WTC11 (cell line): ENCODE data around the gene MRPL19. TPM values are rescaled to one million over a fixed set of nuclear protein-coding genes. Genes with fewer than 3 reads are reported as not detected.

Source experiments
- ATAC-seq: fragments of 200-7000 bp; cut with Tn5 transposase; 2 replicates; pipeline ENCODE4 v1.10.0; 2021; ENCODE audit warnings: mild to moderate bottlenecking, moderate library complexity
- CTCF ChIA-PET: fragments of 300-600 bp; sonication (Branson Sonifier 250); formaldehyde crosslinking; loops from one replicate; lab custom pipeline; 2021; ENCODE audit warnings: antibody characterized with exemption; lab: Charles Lee
- POLR2A ChIA-PET: fragments of 350-600 bp; sonication (Branson Sonifier 250); formaldehyde crosslinking; loops from one replicate; lab custom pipeline; 2021; ENCODE audit warnings: antibody characterized with exemption; lab: Charles Lee
- DNase-seq: peaks from one replicate; pipeline ENCODE4 v3.0.0; 2021; ENCODE audit warnings: low spot score
- H3K27ac Mint-ChIP-seq: 2 replicates; pipeline ENCODE4 v1.8.0; 2021; ENCODE audit warnings: mixed read lengths
- H3K27me3 Mint-ChIP-seq: 2 replicates; pipeline ENCODE4 v1.8.0; 2021; ENCODE audit warnings: low read depth, mild to moderate bottlenecking, moderate library complexity, mixed read lengths
- H3K36me3 Mint-ChIP-seq: 2 replicates; pipeline ENCODE4 v1.8.0; 2021; ENCODE audit warnings: mixed read lengths
- H3K4me1 Mint-ChIP-seq: 2 replicates; pipeline ENCODE4 v1.8.0; 2022; ENCODE audit warnings: mixed read lengths
- H3K4me3 Mint-ChIP-seq: 2 replicates; pipeline ENCODE4 v1.8.0; 2021; ENCODE audit warnings: mild to moderate bottlenecking, moderate library complexity, mixed read lengths
- H3K9me3 Mint-ChIP-seq: 2 replicates; pipeline ENCODE4 v1.8.0; 2021; ENCODE audit warnings: mixed read lengths
- CREB1 ChIP-seq: sonication (generic); formaldehyde crosslinking; IDR thresholded peaks from 2 replicates; pipeline ENCODE4 v1.8.0; 2023; ENCODE audit warnings: mild to moderate bottlenecking, missing genetic modification reagents
- ESRRA ChIP-seq: sonication (generic); formaldehyde crosslinking; IDR thresholded peaks from 2 replicates; pipeline ENCODE4 v1.8.1; 2022; ENCODE audit warnings: mild to moderate bottlenecking, missing genetic modification reagents, borderline replicate concordance
- NFYB ChIP-seq: sonication (generic); formaldehyde crosslinking; conservative IDR thresholded peaks from 2 replicates; pipeline ENCODE4 v1.8.0; 2022; ENCODE audit warnings: low read depth, missing genetic modification reagents
- TEAD1 ChIP-seq: sonication (generic); formaldehyde crosslinking; IDR thresholded peaks from 2 replicates; pipeline ENCODE4 v1.8.0; 2022; ENCODE audit warnings: mild to moderate bottlenecking, missing genetic modification reagents
- ZBTB21 ChIP-seq: sonication (generic); formaldehyde crosslinking; IDR thresholded peaks from 2 replicates; pipeline ENCODE4 v1.8.1; 2023; ENCODE audit warnings: mild to moderate bottlenecking, missing genetic modification reagents, borderline replicate concordance
- ZNF416 ChIP-seq: fragments of 250-450 bp; sonication (Bioruptor Pico); IDR thresholded peaks from 2 replicates; pipeline ENCODE4 v1.9.0; 2021; ENCODE audit warnings: mild to moderate bottlenecking, inconsistent platforms
- total RNA-seq: library from RNA; stranded (reverse); gene quantifications from 3 replicates; pipeline ENCODE4 v1.2.3, GENCODE V29; 2021
- TF ChIP-seq, protein P1 (sequence below): sonication (generic); formaldehyde crosslinking; IDR thresholded peaks from 2 replicates; pipeline ENCODE4 v1.8.1; 2022; ENCODE audit warnings: mild to moderate bottlenecking, missing genetic modification reagents, moderate library complexity, borderline replicate concordance
- TF ChIP-seq, protein P2 (sequence below): fragments of 250-450 bp; sonication (Bioruptor Pico); IDR thresholded peaks from 2 replicates; pipeline ENCODE4 v1.9.0; 2021; ENCODE audit warnings: mild to moderate bottlenecking, borderline replicate concordance
- TF ChIP-seq, protein P3 (sequence below): sonication (generic); formaldehyde crosslinking; IDR thresholded peaks from 2 replicates; pipeline ENCODE4 v1.8.1; 2023; ENCODE audit warnings: mild to moderate bottlenecking, missing genetic modification reagents, moderate library complexity
- TF ChIP-seq, protein P4 (sequence below): sonication (generic); formaldehyde crosslinking; conservative IDR thresholded peaks from 2 replicates; pipeline ENCODE4 v1.8.1; 2023; ENCODE audit warnings: mild to moderate bottlenecking, low read depth, missing genetic modification reagents, moderate library complexity
- TF ChIP-seq, protein P5 (sequence below): sonication (generic); formaldehyde crosslinking; IDR thresholded peaks from 2 replicates; pipeline ENCODE4 v1.8.1; 2023; ENCODE audit warnings: mild to moderate bottlenecking, missing genetic modification reagents, borderline replicate concordance
- TF ChIP-seq, protein P6 (sequence below): sonication (generic); formaldehyde crosslinking; IDR thresholded peaks from 2 replicates; pipeline ENCODE4 v1.8.0; 2023; ENCODE audit warnings: missing genetic modification reagents

Gene MRPL19
- total RNA-seq, 1 experiment from 2014 or later = 65.8 TPM

DNA sequence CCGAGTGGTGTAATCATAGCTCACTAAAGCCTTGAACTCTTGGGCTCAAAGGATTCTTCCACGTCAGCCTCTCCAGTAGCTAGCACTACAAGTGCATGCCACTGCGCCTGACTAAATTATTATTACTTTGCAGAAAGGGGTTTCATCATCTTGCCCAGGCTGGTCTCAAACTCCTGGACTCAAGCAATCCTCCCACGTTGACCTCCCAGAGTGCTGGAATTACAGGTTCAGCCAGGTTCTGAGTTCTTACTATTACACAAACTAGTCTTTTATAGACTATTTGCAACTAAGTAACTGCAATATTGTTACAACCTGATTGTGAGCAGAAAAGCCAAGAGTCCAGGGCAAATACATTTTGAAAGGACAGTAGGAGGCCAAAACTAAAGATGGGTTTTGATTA is 35.9 kb upstream of the MRPL19 start (continued):
- TF ChIP-seq, protein P1, sequence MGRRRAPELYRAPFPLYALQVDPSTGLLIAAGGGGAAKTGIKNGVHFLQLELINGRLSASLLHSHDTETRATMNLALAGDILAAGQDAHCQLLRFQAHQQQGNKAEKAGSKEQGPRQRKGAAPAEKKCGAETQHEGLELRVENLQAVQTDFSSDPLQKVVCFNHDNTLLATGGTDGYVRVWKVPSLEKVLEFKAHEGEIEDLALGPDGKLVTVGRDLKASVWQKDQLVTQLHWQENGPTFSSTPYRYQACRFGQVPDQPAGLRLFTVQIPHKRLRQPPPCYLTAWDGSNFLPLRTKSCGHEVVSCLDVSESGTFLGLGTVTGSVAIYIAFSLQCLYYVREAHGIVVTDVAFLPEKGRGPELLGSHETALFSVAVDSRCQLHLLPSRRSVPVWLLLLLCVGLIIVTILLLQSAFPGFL = no peak

DNA sequence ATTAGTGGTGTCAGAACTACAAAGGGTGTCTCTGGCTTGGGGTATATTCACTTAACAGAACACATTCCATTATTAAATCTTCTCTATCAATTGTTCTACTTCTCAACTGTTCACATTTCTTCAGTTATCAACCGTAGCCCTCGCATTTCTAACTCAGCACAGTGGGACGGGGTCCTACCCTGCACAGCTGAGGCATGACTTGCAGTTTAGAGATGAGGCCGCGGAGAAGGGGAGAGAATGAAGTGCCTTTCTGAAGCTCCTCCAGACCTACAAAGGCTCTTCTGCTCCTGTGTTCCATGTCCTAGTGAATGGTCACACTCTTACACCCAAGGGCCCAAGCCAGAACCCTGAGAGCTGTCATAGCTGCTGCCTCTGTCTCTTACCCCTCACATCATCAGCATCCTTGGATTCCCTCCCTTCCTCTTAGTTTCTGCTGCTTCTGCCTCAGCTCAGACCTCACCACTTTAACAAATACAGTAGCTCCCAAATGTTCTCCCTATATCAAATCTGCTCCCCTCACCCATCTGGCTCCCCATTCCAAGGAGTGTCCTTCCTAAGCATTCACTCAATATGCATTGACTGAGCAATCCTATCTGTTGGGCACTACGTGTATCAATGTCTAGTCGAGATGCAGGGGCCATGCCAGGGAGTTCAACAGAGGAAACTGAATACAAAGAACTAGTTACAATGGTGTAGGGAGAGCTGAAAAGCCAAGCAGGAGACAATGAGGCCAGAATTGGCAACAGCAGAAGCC is 34.3 kb upstream of the MRPL19 start:
- ChIA-PET POLR2A (no interaction called here), CTCF (interaction anchor here (1.7 kb wide), 1 partner anchor 16 kb away, joined by 5 read pairs; no protein-coding TSS in a partner anchor)
- peaks cover 16% of the 10 kb centered on the region for H3K27me3 Mint-ChIP-seq
- H3K4me1 Mint-ChIP-seq = peaks cover 6% of the 10 kb centered on the region
- no peak overlapping the region for H3K4me3 Mint-ChIP-seq
- DNase-seq = no peak
- H3K27ac Mint-ChIP-seq = no peak overlapping the region
- no peak for ATAC-seq
- no peaks in the 10 kb centered on the region for H3K36me3 Mint-ChIP-seq
- TF ChIP-seq CREB1 (CRISPR knock-in tag) = no peak
- TF ChIP-seq, protein P2, sequence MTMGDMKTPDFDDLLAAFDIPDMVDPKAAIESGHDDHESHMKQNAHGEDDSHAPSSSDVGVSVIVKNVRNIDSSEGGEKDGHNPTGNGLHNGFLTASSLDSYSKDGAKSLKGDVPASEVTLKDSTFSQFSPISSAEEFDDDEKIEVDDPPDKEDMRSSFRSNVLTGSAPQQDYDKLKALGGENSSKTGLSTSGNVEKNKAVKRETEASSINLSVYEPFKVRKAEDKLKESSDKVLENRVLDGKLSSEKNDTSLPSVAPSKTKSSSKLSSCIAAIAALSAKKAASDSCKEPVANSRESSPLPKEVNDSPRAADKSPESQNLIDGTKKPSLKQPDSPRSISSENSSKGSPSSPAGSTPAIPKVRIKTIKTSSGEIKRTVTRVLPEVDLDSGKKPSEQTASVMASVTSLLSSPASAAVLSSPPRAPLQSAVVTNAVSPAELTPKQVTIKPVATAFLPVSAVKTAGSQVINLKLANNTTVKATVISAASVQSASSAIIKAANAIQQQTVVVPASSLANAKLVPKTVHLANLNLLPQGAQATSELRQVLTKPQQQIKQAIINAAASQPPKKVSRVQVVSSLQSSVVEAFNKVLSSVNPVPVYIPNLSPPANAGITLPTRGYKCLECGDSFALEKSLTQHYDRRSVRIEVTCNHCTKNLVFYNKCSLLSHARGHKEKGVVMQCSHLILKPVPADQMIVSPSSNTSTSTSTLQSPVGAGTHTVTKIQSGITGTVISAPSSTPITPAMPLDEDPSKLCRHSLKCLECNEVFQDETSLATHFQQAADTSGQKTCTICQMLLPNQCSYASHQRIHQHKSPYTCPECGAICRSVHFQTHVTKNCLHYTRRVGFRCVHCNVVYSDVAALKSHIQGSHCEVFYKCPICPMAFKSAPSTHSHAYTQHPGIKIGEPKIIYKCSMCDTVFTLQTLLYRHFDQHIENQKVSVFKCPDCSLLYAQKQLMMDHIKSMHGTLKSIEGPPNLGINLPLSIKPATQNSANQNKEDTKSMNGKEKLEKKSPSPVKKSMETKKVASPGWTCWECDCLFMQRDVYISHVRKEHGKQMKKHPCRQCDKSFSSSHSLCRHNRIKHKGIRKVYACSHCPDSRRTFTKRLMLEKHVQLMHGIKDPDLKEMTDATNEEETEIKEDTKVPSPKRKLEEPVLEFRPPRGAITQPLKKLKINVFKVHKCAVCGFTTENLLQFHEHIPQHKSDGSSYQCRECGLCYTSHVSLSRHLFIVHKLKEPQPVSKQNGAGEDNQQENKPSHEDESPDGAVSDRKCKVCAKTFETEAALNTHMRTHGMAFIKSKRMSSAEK (CRISPR knock-in tag) = no peak
- TF ChIP-seq NFYB (CRISPR knock-in tag) = no peak
- TF ChIP-seq, protein P3, sequence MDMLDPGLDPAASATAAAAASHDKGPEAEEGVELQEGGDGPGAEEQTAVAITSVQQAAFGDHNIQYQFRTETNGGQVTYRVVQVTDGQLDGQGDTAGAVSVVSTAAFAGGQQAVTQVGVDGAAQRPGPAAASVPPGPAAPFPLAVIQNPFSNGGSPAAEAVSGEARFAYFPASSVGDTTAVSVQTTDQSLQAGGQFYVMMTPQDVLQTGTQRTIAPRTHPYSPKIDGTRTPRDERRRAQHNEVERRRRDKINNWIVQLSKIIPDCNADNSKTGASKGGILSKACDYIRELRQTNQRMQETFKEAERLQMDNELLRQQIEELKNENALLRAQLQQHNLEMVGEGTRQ (CRISPR knock-in tag) = no peak
- H3K9me3 Mint-ChIP-seq = peaks cover 9% of the 10 kb centered on the region

DNA sequence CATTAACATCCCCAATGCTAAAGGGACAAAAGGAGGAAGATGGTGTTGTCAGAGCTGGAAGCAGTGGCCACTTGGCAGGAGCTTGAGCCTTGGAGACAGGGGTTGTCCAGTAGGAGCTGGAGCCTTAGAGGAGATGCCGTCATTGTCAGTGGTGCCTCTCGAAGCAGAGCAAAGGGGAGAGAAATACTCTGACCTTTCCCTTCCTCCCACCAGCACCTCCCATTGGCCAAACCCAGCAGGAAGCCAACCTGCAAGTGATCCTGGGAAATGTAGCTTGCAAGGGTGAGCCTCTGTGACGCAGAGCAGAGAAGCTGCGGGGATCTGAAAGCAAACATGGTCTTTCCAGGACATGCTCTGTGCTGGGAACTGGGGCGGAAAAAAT is 33.7 kb upstream of the MRPL19 start:
- peaks cover 15% of the 10 kb centered on the region for H3K9me3 Mint-ChIP-seq
- DNase-seq = no peak
- peaks cover 11% of the 10 kb centered on the region for H3K27me3 Mint-ChIP-seq
- ATAC-seq = no peak
- POLR2A ChIA-PET = no interaction called here
- CTCF ChIA-PET = interaction anchor here (1.7 kb wide), 1 partner anchor 15 kb away, joined by 5 read pairs; no protein-coding TSS in a partner anchor
- no peak overlapping the region for H3K27ac Mint-ChIP-seq
- no peaks in the 10 kb centered on the region for H3K36me3 Mint-ChIP-seq
- peaks cover 6% of the 10 kb centered on the region for H3K4me1 Mint-ChIP-seq
- no peak overlapping the region for H3K4me3 Mint-ChIP-seq
- TF ChIP-seq, protein P4, sequence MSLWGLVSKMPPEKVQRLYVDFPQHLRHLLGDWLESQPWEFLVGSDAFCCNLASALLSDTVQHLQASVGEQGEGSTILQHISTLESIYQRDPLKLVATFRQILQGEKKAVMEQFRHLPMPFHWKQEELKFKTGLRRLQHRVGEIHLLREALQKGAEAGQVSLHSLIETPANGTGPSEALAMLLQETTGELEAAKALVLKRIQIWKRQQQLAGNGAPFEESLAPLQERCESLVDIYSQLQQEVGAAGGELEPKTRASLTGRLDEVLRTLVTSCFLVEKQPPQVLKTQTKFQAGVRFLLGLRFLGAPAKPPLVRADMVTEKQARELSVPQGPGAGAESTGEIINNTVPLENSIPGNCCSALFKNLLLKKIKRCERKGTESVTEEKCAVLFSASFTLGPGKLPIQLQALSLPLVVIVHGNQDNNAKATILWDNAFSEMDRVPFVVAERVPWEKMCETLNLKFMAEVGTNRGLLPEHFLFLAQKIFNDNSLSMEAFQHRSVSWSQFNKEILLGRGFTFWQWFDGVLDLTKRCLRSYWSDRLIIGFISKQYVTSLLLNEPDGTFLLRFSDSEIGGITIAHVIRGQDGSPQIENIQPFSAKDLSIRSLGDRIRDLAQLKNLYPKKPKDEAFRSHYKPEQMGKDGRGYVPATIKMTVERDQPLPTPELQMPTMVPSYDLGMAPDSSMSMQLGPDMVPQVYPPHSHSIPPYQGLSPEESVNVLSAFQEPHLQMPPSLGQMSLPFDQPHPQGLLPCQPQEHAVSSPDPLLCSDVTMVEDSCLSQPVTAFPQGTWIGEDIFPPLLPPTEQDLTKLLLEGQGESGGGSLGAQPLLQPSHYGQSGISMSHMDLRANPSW (CRISPR knock-in tag) = no peak
- no peak for TF ChIP-seq ZBTB21
- TF ChIP-seq, protein P5, sequence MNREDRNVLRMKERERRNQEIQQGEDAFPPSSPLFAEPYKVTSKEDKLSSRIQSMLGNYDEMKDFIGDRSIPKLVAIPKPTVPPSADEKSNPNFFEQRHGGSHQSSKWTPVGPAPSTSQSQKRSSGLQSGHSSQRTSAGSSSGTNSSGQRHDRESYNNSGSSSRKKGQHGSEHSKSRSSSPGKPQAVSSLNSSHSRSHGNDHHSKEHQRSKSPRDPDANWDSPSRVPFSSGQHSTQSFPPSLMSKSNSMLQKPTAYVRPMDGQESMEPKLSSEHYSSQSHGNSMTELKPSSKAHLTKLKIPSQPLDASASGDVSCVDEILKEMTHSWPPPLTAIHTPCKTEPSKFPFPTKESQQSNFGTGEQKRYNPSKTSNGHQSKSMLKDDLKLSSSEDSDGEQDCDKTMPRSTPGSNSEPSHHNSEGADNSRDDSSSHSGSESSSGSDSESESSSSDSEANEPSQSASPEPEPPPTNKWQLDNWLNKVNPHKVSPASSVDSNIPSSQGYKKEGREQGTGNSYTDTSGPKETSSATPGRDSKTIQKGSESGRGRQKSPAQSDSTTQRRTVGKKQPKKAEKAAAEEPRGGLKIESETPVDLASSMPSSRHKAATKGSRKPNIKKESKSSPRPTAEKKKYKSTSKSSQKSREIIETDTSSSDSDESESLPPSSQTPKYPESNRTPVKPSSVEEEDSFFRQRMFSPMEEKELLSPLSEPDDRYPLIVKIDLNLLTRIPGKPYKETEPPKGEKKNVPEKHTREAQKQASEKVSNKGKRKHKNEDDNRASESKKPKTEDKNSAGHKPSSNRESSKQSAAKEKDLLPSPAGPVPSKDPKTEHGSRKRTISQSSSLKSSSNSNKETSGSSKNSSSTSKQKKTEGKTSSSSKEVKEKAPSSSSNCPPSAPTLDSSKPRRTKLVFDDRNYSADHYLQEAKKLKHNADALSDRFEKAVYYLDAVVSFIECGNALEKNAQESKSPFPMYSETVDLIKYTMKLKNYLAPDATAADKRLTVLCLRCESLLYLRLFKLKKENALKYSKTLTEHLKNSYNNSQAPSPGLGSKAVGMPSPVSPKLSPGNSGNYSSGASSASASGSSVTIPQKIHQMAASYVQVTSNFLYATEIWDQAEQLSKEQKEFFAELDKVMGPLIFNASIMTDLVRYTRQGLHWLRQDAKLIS = no peak
- no peak for TF ChIP-seq NFYB (CRISPR knock-in tag)
- TF ChIP-seq TEAD1 (CRISPR knock-in tag) = no peak
- TF ChIP-seq, protein P2 (CRISPR knock-in tag) = no peak
- no peak for TF ChIP-seq ZNF416 (CRISPR knock-in tag)
- TF ChIP-seq ESRRA (CRISPR knock-in tag) = no peak
- TF ChIP-seq, protein P6, sequence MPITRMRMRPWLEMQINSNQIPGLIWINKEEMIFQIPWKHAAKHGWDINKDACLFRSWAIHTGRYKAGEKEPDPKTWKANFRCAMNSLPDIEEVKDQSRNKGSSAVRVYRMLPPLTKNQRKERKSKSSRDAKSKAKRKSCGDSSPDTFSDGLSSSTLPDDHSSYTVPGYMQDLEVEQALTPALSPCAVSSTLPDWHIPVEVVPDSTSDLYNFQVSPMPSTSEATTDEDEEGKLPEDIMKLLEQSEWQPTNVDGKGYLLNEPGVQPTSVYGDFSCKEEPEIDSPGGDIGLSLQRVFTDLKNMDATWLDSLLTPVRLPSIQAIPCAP (CRISPR knock-in tag) = no peak
